GM12872 (cell line): Measurements from ENCODE around the gene STAT6.
A peak's percentile ranks its signal among the peaks of the same experiment; 100 is the strongest.

Experiments
- TF ChIP-seq, protein P1 (sequence below): IDR thresholded peaks from 3 replicates; pipeline ENCODE4 v1.5.1; 2011; ENCODE audit warnings: low read depth, mild to moderate bottlenecking, low read length, moderate library complexity; ENCODE audit not compliant: insufficient read depth

The STAT6 gene

DNA sequence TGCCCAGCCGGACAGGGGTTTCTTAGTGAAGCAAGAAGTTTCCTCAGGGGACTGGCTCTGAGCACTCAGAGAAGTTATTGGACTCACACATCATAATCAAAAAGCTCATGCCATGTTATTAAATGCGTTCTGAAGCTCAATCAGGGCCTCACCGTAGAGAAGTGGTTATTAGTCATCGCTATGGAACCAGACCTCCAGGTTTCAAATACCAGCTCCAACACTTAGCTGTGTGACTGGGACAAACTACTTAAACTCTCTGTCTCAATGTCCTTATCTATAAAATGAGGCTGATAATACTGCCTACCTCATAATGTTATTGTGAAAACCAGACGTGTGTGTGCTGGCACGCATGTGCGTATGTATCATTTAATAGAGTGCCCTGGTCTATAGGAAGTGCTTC is 7.3 kb downstream of the STAT6 start:
- TF ChIP-seq, protein P1, sequence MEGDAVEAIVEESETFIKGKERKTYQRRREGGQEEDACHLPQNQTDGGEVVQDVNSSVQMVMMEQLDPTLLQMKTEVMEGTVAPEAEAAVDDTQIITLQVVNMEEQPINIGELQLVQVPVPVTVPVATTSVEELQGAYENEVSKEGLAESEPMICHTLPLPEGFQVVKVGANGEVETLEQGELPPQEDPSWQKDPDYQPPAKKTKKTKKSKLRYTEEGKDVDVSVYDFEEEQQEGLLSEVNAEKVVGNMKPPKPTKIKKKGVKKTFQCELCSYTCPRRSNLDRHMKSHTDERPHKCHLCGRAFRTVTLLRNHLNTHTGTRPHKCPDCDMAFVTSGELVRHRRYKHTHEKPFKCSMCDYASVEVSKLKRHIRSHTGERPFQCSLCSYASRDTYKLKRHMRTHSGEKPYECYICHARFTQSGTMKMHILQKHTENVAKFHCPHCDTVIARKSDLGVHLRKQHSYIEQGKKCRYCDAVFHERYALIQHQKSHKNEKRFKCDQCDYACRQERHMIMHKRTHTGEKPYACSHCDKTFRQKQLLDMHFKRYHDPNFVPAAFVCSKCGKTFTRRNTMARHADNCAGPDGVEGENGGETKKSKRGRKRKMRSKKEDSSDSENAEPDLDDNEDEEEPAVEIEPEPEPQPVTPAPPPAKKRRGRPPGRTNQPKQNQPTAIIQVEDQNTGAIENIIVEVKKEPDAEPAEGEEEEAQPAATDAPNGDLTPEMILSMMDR = no peak

DNA sequence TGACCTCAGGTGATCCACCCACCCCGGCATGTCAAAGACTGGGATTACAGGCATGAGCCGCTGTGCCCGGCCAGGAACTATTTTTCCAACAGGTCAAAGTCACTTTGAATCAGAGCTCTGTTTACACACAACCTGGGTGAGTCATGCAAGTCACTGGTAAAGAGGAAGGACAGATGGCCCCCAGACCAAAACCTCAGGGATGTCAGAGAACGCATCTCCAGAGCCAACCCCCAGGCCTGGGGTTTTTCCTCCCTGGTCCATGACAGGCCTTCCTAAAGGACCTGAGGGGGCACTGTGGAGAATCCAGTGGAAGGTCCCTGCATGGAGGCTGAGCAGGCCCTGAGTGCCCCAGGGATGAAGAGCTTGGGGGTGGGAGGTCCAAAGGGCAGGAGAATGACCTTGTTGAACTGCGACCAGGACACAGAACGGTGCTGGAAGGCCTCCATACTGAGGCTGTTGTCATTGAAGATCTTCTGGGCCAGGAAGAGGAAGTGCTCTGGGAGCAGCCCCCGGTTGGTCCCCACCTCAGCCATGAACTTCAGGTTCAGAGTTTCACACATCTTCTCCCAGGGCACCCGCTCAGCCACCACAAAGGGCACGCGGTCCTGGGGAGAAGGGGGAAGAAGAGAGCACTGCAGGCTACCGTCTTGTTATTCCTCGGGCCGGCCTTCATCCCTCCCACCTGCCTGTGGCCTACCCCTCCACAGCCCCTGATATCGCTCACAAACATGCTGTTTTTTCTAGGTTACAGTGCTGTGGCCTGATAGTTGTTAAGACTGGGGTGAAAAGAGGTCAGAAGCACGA is 9.1 kb downstream of the STAT6 start:
- TF ChIP-seq, protein P1 = 0 out of 3 replicates have a peak, but pooled peaks have one; percentile 4

DNA sequence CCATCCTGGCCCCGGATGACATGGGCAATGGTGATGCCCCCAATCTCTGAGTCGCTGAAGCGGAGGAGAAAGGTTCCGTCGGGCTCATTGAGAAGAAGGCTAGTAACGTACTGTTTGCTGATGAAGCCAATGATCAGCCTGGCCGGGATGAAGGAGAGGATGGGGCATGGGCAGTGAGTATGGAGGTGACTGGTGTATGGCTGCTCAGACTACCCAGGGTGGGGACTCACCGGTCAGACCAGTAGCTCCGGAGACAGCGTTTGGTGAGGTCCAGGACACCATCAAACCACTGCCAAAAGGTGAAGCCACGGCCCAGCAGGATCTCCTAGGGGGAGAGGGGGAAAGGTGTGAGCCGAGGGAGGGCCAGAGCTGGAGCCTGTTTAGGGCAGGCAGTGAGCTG is 11.4 kb downstream of the STAT6 start:
- TF ChIP-seq, protein P1 = no peak

DNA sequence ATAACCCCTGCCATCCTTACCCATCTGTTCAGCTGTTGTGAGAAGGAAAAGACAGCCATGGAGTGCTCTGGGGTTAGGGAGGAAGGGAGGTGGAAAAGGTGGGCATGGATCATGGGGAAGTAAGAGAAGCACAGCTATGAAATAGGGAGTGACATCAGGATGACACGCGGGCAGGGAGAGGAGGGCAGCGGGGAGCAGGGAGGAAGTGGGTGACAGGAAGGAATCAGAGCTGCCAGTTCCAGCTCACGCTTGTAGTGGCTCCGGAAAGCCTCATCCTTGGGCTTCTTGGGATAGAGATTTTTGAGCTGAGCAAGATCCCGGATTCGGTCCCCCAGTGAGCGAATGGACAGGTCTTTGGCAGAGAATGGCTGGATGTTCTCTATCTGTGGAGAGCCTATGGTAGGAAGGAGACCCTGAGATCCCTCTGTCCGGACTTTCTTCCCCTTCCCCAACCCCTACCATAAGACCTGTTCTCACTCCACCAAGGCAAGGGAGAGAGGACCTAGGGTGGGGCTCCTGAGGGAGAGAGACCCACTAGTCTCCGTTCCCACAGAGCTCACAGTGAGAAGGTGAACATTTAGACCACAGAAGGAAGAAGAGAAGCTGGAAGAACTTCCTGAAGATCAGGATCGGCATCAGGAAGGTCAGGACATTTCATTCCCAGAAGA is 12.0 kb downstream of the STAT6 start:
- TF ChIP-seq, protein P1 = no peak

DNA sequence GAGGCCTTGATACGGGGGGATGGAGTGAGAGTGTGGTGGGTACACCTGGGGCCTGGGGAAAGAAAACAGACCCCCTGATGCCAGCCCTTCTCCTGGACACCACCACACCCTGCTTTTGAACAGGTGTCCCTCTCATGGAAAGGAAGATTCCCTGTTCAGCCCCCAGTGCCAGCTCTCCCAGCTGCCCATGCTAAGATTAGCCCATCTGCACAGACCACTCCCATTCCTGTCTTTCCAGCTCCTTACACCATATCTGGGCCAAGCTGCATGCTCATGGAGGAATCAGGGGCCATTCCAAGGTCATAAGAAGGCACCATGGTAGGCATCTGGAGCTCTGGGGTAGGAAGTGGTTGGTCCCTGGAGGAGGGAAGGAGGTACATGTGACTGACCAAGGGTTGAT is 12.6 kb downstream of the STAT6 start:
- TF ChIP-seq, protein P1 = no peak

DNA sequence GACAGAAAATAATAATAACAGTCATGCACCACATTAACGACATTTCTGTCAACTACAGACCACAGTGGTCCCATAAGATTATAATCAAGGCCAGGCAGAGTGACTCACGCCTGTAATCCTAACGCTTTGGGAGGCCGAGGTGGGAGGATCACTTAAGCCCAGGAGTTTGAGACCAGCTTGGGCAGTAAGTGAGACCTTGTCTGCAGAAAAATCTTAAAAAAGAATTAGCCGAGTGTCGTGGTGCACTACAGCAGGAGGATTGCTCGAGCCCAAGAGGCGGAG is 13.7 kb downstream of the STAT6 start:
- TF ChIP-seq, protein P1 = no peak

DNA sequence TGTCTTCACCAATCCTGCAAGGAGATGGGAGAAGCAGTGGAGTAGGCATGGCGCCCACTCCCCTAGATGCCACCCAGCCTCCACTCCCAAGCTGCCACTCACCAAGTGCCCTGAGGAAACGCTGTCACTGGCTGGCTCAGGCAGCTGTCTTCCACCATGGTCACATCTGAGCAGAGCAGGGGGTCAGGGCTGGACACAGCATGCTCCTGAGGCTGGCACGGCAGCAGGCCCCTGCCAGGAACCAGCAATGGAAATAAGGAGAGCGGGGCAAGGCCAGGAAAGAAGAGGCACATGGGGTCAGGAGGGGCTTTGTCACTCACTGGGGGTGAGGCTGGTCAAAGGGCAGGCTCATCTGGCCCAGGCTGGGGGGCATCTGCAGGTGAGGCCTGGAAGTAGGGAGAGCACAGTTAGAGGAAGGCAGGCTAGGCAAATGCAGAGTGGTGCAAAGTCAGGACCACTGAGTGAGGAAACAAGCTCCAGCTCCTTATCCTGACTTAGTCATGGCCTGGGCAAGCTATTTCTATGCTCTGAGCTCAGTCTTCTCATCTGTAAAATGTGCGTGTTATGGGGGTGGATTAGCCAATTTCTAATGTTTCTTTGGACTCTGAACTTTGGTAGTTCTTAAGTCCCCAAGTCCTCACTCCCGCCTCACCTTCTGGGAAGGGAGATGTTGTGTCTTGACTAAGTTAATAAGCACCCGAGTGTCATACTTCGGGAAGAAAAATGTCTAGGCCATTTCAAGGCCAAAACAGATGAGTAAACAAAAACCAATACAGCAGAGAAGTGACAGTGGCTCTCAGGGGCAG is 14.2 kb downstream of the STAT6 start:
- TF ChIP-seq, protein P1 = no peak
